ENCODE results near the gene RPS3.

The RPS3 gene

GRCh38 chr11:75449271-75449670 lies 50.0 kb downstream of the RPS3 start:
- H3K4me3 ChIP-seq (ENCODE audit: low read length) = no peak overlapping the region
- no peak overlapping the region for H3K9ac ChIP-seq (ENCODE audit: low read length)
- no peaks in the 10 kb centered on the region for H3K4me1 ChIP-seq (ENCODE audit: control insufficient read depth, insufficient read depth, low read length)
- H3K27ac ChIP-seq (ENCODE audit: low read depth, low read length) = no peak overlapping the region
- H3K36me3 ChIP-seq (ENCODE audit: control insufficient read depth, insufficient read depth, low read length) = no peaks in the 10 kb centered on the region
- H3K27me3 ChIP-seq (ENCODE audit: control insufficient read depth, insufficient read depth, low read length) = no peaks in the 10 kb centered on the region

GRCh38 chr11:75449776-75450175 lies 50.5 kb downstream of the RPS3 start:
- Histone ChIP-seq H3K4me3 (ENCODE audit: low read length) (no peak overlapping the region), H3K4me1 (ENCODE audit: control insufficient read depth, insufficient read depth, low read length) (no peaks in the 10 kb centered on the region), H3K9ac (ENCODE audit: low read length) (no peak overlapping the region), H3K36me3 (ENCODE audit: control insufficient read depth, insufficient read depth, low read length) (no peaks in the 10 kb centered on the region), H3K27ac (ENCODE audit: low read depth, low read length) (no peak overlapping the region), H3K27me3 (ENCODE audit: control insufficient read depth, insufficient read depth, low read length) (no peaks in the 10 kb centered on the region)

GRCh38 chr11:75450236-75450635 lies 50.9 kb downstream of the RPS3 start:
- H3K4me3 ChIP-seq (ENCODE audit: low read length) = no peak overlapping the region
- H3K27me3 ChIP-seq (ENCODE audit: control insufficient read depth, insufficient read depth, low read length) = no peaks in the 10 kb centered on the region
- H3K27ac ChIP-seq (ENCODE audit: low read depth, low read length) = no peak overlapping the region
- no peak overlapping the region for H3K9ac ChIP-seq (ENCODE audit: low read length)
- no peaks in the 10 kb centered on the region for H3K4me1 ChIP-seq (ENCODE audit: control insufficient read depth, insufficient read depth, low read length)
- no peaks in the 10 kb centered on the region for H3K36me3 ChIP-seq (ENCODE audit: control insufficient read depth, insufficient read depth, low read length)

- H3K27ac ChIP-seq (ENCODE audit: low read depth, low read length) = no peak overlapping the region
- H3K27me3 ChIP-seq (ENCODE audit: control insufficient read depth, insufficient read depth, low read length) = no peaks in the 10 kb centered on the region
- no peaks in the 10 kb centered on the region for H3K4me1 ChIP-seq (ENCODE audit: control insufficient read depth, insufficient read depth, low read length)
- H3K9ac ChIP-seq (ENCODE audit: low read length) = no peak overlapping the region
- no peak overlapping the region for H3K4me3 ChIP-seq (ENCODE audit: low read length)
- no peaks in the 10 kb centered on the region for H3K36me3 ChIP-seq (ENCODE audit: control insufficient read depth, insufficient read depth, low read length)
Observed at GRCh38 chr11:75450826-75451821, 51.8 kb downstream of the RPS3 start.

- H3K27ac ChIP-seq (ENCODE audit: low read depth, low read length) = no peak overlapping the region
- no peak overlapping the region for H3K4me3 ChIP-seq (ENCODE audit: low read length)
- no peaks in the 10 kb centered on the region for H3K4me1 ChIP-seq (ENCODE audit: control insufficient read depth, insufficient read depth, low read length)
- no peaks in the 10 kb centered on the region for H3K36me3 ChIP-seq (ENCODE audit: control insufficient read depth, insufficient read depth, low read length)
- no peaks in the 10 kb centered on the region for H3K27me3 ChIP-seq (ENCODE audit: control insufficient read depth, insufficient read depth, low read length)
- no peak overlapping the region for H3K9ac ChIP-seq (ENCODE audit: low read length)
Observed at GRCh38 chr11:75453916-75454655, 54.8 kb downstream of the RPS3 start.

- Histone ChIP-seq H3K27ac (ENCODE audit: low read depth, low read length) (no peak overlapping the region), H3K36me3 (ENCODE audit: control insufficient read depth, insufficient read depth, low read length) (no peaks in the 10 kb centered on the region), H3K27me3 (ENCODE audit: control insufficient read depth, insufficient read depth, low read length) (no peaks in the 10 kb centered on the region), H3K4me3 (ENCODE audit: low read length) (no peak overlapping the region), H3K4me1 (ENCODE audit: control insufficient read depth, insufficient read depth, low read length) (no peaks in the 10 kb centered on the region), H3K9ac (ENCODE audit: low read length) (no peak overlapping the region)
Observed at GRCh38 chr11:75454987-75455386, 55.7 kb downstream of the RPS3 start.

All from rectal smooth muscle tissue (tissue), 1 donor.